ENCODE results near the gene CCDC60.

The CCDC60 gene

GRCh38 chr12:119406811-119407210 lies 72.3 kb downstream of the CCDC60 start:
- WGBS (ENCODE audit: extremely low coverage, insufficient coverage, insufficient read length): no CpG with 5 or more reads among the region's 4 CpGs
- H3K79me2 ChIP-seq (ENCODE audit: control insufficient read depth, insufficient read depth, low read length, poor library complexity): no peaks in the 10 kb centered on the region
- H2BK5ac ChIP-seq (ENCODE audit: low read depth, low read length, poor library complexity): no peak overlapping the region
- no peak overlapping the region for H2BK12ac ChIP-seq (ENCODE audit: low read length)
- no peak overlapping the region for H2AK5ac ChIP-seq (ENCODE audit: low read length)
- no peak overlapping the region for H2AFZ ChIP-seq (ENCODE audit: insufficient read depth, low read length, poor library complexity)
- no peak overlapping the region for H4K91ac ChIP-seq (ENCODE audit: low read depth, low read length)
- no peak overlapping the region for H3K4me3 ChIP-seq (ENCODE audit: low read depth, low read length)
- H3K36me3 ChIP-seq (ENCODE audit: control insufficient read depth in 1 of 2, insufficient read depth in 2 of 2, low read length in 2 of 2): no peaks in the 10 kb centered on the region
- peaks cover 4% of the 10 kb centered on the region for H3K9me3 ChIP-seq (ENCODE audit: insufficient read depth, low read depth, low read length)
- H3K4me1 ChIP-seq (ENCODE audit: control insufficient read depth in 1 of 2, insufficient read depth in 2 of 2, low read length in 2 of 2): peaks cover 0 to 5% of the 10 kb centered on the region in 2 experiments
- no peak overlapping the region for H3K9ac ChIP-seq (ENCODE audit: low read length)
- H3K27me3 ChIP-seq (ENCODE audit: insufficient read depth, low read length): no peaks in the 10 kb centered on the region
- H3K4me2 ChIP-seq (ENCODE audit: low read length): no peak overlapping the region
- H4K8ac ChIP-seq (ENCODE audit: low read depth, low read length): no peak overlapping the region
- DNase-seq: no peak
- H3K18ac ChIP-seq (ENCODE audit: low read length): no peak overlapping the region
- H2BK120ac ChIP-seq (ENCODE audit: insufficient read depth, low read length, poor library complexity): no peak overlapping the region
- no peak overlapping the region for H4K12ac ChIP-seq (ENCODE audit: low read depth, low read length)
- H3K14ac ChIP-seq (ENCODE audit: low read length): no peak overlapping the region
- no peak overlapping the region for H3K4ac ChIP-seq (ENCODE audit: low read depth, low read length)
- H3K27ac ChIP-seq (ENCODE audit: low read depth, low read length): no peak overlapping the region
- H3K23ac ChIP-seq (ENCODE audit: low read length): no peak overlapping the region
- H3K79me1 ChIP-seq (ENCODE audit: low read length): no peaks in the 10 kb centered on the region

GRCh38 chr12:119409043-119409442 lies 74.5 kb downstream of the CCDC60 start:
- H2BK5ac ChIP-seq (ENCODE audit: low read depth, low read length, poor library complexity): no peak overlapping the region
- WGBS (ENCODE audit: extremely low coverage, insufficient coverage, insufficient read length): no CpG with 5 or more reads among the region's 4 CpGs
- peaks cover 0 to 5% of the 10 kb centered on the region in 2 experiments for H3K4me1 ChIP-seq (ENCODE audit: control insufficient read depth in 1 of 2, insufficient read depth in 2 of 2, low read length in 2 of 2)
- no peaks in the 10 kb centered on the region for H3K27me3 ChIP-seq (ENCODE audit: insufficient read depth, low read length)
- H3K18ac ChIP-seq (ENCODE audit: low read length): no peak overlapping the region
- no peak overlapping the region for H2BK120ac ChIP-seq (ENCODE audit: insufficient read depth, low read length, poor library complexity)
- no peak overlapping the region for H2AFZ ChIP-seq (ENCODE audit: insufficient read depth, low read length, poor library complexity)
- no peak overlapping the region for H2AK5ac ChIP-seq (ENCODE audit: low read length)
- H3K79me2 ChIP-seq (ENCODE audit: control insufficient read depth, insufficient read depth, low read length, poor library complexity): no peaks in the 10 kb centered on the region
- no peak overlapping the region for H3K23ac ChIP-seq (ENCODE audit: low read length)
- H4K8ac ChIP-seq (ENCODE audit: low read depth, low read length): no peak overlapping the region
- no peaks in the 10 kb centered on the region for H3K9me3 ChIP-seq (ENCODE audit: insufficient read depth, low read depth, low read length)
- H3K9ac ChIP-seq (ENCODE audit: low read length): no peak overlapping the region
- H3K4me2 ChIP-seq (ENCODE audit: low read length): no peak overlapping the region
- no peak overlapping the region for H2BK12ac ChIP-seq (ENCODE audit: low read length)
- no peak overlapping the region for H4K91ac ChIP-seq (ENCODE audit: low read depth, low read length)
- no peaks in the 10 kb centered on the region for H3K79me1 ChIP-seq (ENCODE audit: low read length)
- no peaks in the 10 kb centered on the region for H3K36me3 ChIP-seq (ENCODE audit: control insufficient read depth in 1 of 2, insufficient read depth in 2 of 2, low read length in 2 of 2)
- H3K4me3 ChIP-seq (ENCODE audit: low read depth, low read length): no peak overlapping the region
- no peak overlapping the region for H3K27ac ChIP-seq (ENCODE audit: low read depth, low read length)
- no peak for DNase-seq
- no peak overlapping the region for H3K14ac ChIP-seq (ENCODE audit: low read length)
- H3K4ac ChIP-seq (ENCODE audit: low read depth, low read length): no peak overlapping the region
- H4K12ac ChIP-seq (ENCODE audit: low read depth, low read length): no peak overlapping the region

DNA sequence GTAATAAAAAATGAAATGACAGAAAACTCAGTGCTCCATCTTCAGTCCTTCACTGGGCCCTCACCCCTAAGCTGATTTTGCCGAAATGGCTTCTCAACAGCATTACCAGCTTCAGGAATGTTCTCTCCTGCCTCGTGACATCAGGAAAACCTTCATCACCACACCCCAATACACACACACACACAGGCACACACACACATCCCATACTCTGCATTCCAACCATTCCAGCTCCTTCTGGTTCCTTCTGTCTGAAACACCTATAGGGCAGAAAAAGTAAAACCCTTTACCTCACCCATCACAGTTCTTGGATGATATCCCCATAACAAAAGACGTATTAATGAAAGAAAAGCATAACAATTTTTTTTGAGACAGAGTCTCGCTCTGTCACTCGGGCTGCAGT lies 75.9 kb downstream of the CCDC60 start:
- Histone ChIP-seq H4K8ac (ENCODE audit: low read depth, low read length) (no peak overlapping the region), H3K4me2 (ENCODE audit: low read length) (no peak overlapping the region), H3K9me3 (ENCODE audit: insufficient read depth, low read depth, low read length) (no peaks in the 10 kb centered on the region), H3K4ac (ENCODE audit: low read depth, low read length) (no peak overlapping the region), H3K27me3 (ENCODE audit: insufficient read depth, low read length) (no peaks in the 10 kb centered on the region), H4K91ac (ENCODE audit: low read depth, low read length) (no peak overlapping the region), H2AFZ (ENCODE audit: insufficient read depth, low read length, poor library complexity) (no peak overlapping the region), H2BK12ac (ENCODE audit: low read length) (no peak overlapping the region), H2BK5ac (ENCODE audit: low read depth, low read length, poor library complexity) (no peak overlapping the region), H3K27ac (ENCODE audit: low read depth, low read length) (no peak overlapping the region), H2BK120ac (ENCODE audit: insufficient read depth, low read length, poor library complexity) (no peak overlapping the region), H2AK5ac (ENCODE audit: low read length) (no peak overlapping the region), H3K14ac (ENCODE audit: low read length) (no peak overlapping the region), H3K79me1 (ENCODE audit: low read length) (no peaks in the 10 kb centered on the region), H3K79me2 (ENCODE audit: control insufficient read depth, insufficient read depth, low read length, poor library complexity) (no peaks in the 10 kb centered on the region), H3K18ac (ENCODE audit: low read length) (no peak overlapping the region), H4K12ac (ENCODE audit: low read depth, low read length) (no peak overlapping the region), H3K4me3 (ENCODE audit: low read depth, low read length) (no peak overlapping the region), H3K4me1 (ENCODE audit: control insufficient read depth in 1 of 2, insufficient read depth in 2 of 2, low read length in 2 of 2) (peaks cover 0 to 5% of the 10 kb centered on the region in 2 experiments), H3K36me3 (ENCODE audit: control insufficient read depth in 1 of 2, insufficient read depth in 2 of 2, low read length in 2 of 2) (no peaks in the 10 kb centered on the region), H3K23ac (ENCODE audit: low read length) (no peak overlapping the region), H3K9ac (ENCODE audit: low read length) (no peak overlapping the region)
- no peak for DNase-seq
- WGBS (ENCODE audit: extremely low coverage, insufficient coverage, insufficient read length): no CpG with 5 or more reads among the region's 5 CpGs

DNA sequence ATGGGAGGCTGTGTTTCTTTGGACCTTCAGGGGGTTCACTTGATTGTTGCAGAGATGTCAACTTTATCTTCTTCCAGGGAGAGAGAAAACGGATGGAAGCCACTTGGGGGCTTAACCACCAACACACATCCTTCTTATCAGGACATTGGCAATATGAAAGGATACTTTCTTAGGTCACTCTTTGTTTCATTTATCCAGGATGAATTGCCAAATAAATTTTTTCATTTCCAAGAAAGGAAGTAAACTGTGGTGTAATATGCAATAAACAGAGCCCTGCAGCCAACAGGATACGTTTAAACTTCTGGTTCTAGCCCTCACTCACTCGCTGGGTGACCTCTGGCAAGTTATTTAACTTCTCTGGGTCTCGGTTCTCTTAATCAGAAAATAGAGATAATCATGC lies 77.8 kb downstream of the CCDC60 start:
- Histone ChIP-seq H2AK5ac (ENCODE audit: low read length) (no peak overlapping the region), H3K18ac (ENCODE audit: low read length) (no peak overlapping the region), H3K9ac (ENCODE audit: low read length) (no peak overlapping the region), H3K79me2 (ENCODE audit: control insufficient read depth, insufficient read depth, low read length, poor library complexity) (no peaks in the 10 kb centered on the region), H2BK12ac (ENCODE audit: low read length) (no peak overlapping the region), H4K12ac (ENCODE audit: low read depth, low read length) (no peak overlapping the region), H3K23ac (ENCODE audit: low read length) (no peak overlapping the region), H3K79me1 (ENCODE audit: low read length) (no peaks in the 10 kb centered on the region), H4K91ac (ENCODE audit: low read depth, low read length) (no peak overlapping the region), H2BK5ac (ENCODE audit: low read depth, low read length, poor library complexity) (no peak overlapping the region), H3K27ac (ENCODE audit: low read depth, low read length) (no peak overlapping the region), H2AFZ (ENCODE audit: insufficient read depth, low read length, poor library complexity) (no peak overlapping the region), H3K36me3 (ENCODE audit: control insufficient read depth in 1 of 2, insufficient read depth in 2 of 2, low read length in 2 of 2) (no peaks in the 10 kb centered on the region), H3K4ac (ENCODE audit: low read depth, low read length) (no peak overlapping the region), H3K4me2 (ENCODE audit: low read length) (no peak overlapping the region), H3K9me3 (ENCODE audit: insufficient read depth, low read depth, low read length) (no peaks in the 10 kb centered on the region), H3K4me1 (ENCODE audit: control insufficient read depth in 1 of 2, insufficient read depth in 2 of 2, low read length in 2 of 2) (peaks cover 0 to 5% of the 10 kb centered on the region in 2 experiments), H4K8ac (ENCODE audit: low read depth, low read length) (no peak overlapping the region), H3K14ac (ENCODE audit: low read length) (no peak overlapping the region), H2BK120ac (ENCODE audit: insufficient read depth, low read length, poor library complexity) (no peak overlapping the region), H3K4me3 (ENCODE audit: low read depth, low read length) (no peak overlapping the region), H3K27me3 (ENCODE audit: insufficient read depth, low read length) (no peaks in the 10 kb centered on the region)
- WGBS (ENCODE audit: extremely low coverage, insufficient coverage, insufficient read length): no CpG with 5 or more reads among the region's 4 CpGs
- no peak for DNase-seq
